Hematopoietic multipotent progenitor cell treated with erythropoietin and hydrocortisone succinate and interleukin-3 and kit ligand, for 17 days (in vitro differentiated cells): ENCODE results near the gene ETFDH.
A peak's percentile ranks its signal among the peaks of the same experiment; 100 is the strongest.
"Not testable (repeated sequence)": the region's sequence is repeated elsewhere in the genome, so short reads cannot be mapped to it uniquely, and the experiment has no call there.

Experiments used
- DNase-seq: peaks from one replicate; pipeline ENCODE4 v3.0.0-alpha.2; 2015; ENCODE audit warnings: low spot score

Gene ETFDH

DNA sequence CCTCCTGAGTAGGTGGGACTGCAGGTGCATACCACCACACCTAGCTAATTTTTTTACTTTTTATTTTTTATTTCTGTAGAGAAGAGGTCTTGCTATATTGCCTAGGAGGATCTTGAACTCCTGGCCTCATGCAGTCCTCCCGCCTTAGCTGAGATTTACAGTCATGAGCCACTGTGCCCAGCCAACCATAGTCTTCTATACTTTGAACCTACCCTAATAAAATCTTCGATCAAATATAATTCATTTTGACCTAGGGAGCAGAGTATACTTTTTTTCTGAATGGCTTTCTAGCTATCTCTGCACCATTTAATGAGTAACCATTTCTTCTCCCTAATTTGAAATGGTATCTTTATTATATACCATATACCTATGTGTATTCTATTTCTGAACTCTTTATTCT is 6.7 kb downstream of the ETFDH start:
- DNase-seq, result no peak

DNA sequence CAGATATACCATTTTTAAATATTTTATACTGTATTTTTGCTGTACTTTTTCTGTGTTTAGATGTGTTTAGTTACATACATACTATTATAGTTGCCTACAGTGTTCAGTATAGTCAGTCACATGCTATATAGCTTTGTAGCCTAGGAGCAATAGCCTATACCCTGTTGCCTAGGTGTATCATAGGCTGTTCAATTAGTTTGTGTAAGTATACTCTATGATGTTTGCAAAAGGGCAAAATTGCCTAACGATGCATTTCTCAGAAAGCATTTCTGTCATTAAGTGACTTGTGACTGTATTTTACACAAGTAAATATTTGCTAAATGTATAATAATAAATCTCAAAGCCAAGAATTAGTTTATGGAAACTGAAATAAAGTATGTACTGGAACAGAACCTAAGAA is 9.5 kb downstream of the ETFDH start:
- no peak for DNase-seq

DNA sequence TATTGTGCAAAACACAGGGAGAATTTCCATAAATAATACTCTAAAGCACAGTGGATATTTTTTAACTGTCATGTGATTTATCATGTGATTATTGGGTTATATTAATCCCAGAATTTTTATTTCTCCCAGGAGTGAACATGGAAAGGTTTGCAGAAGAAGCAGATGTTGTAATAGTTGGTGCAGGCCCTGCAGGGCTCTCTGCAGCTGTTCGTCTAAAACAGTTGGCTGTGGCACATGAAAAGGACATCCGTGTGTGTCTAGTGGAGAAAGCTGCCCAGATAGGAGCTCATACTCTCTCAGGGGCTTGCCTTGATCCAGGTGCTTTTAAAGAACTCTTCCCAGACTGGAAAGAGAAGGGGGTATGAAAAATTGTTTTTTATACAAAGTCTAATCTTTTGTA is 10.0 kb downstream of the ETFDH start:
- no peak for DNase-seq

DNA sequence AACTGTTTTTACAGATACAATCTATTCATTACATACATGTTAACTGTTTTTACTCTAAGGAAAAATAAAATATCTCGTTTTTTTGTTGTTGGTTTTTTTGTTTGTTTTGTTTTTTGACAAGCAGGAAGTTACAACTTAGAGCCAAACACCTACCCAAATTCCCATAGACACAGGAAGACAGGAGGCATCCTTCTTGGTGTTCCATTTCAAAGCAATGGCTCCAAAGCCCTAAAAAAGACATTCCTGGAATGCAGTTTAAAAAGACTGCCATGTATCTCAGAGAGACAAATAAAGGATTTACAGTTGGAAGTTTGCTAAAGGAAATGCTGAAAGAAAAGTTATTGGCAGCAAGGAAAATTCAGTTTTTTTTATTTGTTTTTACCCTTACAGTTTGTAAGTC is 16.7 kb downstream of the ETFDH start:
- DNase-seq, result no peak

DNA sequence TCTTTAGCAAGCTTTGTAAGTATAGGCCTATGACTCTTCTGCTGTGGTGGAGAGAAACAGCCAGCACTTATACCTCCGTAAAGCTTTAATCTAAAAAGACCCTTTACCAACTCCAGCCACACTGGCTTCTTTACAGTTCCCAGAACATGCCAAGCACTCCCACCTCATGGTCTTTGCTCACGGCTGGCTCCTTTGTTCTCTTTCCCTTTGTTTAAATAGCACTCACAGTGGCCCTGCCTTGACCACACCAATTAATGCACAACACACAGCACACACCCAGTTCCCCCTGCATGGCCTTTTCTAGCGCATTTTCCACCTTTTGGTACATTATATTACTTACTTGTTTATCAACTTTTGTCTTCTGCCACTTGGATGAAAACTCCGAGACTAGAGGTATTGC is 32.2 kb downstream of the ETFDH start:
- DNase-seq, result no peak

DNA sequence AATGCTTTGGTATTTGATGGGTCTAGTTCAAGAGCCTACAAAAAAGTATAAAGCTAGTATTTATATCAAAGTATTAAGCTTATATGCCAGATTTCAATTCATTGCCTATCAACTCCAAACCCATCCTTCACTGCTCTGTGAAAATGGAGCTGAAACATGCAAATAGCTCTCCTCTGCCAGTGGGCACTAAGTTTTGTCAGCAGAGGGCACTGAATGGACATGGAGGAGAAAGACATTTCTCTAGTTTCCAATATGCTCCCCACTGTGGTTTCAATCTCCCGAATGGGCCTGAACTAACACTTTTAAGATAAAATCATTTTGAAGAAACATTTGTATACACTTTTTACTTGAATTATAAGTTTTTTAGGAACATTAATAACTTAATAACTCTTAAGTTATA is 38.7 kb downstream of the ETFDH start:
- DNase-seq, result peak; percentile 32

DNA sequence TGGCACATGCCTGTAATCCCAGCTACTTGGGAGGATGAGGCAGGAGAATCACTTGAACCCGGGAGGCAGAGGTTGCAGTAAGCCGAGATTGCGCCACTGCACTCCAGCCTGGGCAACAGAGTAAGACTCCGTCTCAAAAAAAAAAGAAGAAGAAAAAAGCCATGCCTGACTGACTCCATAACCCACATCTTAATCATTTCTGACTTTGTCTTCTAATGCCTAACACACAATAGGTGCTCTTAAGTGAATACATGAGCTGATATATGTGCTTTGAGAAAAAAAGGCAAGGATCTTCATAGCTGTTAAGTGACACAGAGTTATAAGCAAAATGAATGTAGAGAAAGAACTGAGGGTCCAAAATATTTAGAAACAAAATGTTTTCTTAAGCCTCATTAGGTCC is 40.5 kb downstream of the ETFDH start:
- DNase-seq, result not testable (repeated sequence)

DNA sequence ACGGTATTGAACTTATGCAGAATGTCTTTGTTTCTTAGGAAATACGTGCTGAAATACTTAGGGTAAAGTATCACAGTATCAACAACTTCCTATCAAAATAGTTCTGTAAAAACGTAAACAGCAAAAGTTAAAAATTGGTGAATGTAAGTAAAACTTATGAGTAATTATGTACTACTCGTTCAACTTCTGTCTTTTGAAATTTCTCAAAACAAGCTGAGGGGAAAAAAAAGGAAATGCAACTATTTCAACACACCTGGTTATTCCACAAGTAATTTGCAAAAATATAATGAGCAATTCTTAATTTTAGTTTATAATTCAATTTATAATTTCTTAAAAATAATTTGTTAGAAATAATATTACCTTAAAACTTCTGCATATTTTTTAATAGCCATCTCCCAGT is 42.8 kb downstream of the ETFDH start:
- no peak for DNase-seq

DNA sequence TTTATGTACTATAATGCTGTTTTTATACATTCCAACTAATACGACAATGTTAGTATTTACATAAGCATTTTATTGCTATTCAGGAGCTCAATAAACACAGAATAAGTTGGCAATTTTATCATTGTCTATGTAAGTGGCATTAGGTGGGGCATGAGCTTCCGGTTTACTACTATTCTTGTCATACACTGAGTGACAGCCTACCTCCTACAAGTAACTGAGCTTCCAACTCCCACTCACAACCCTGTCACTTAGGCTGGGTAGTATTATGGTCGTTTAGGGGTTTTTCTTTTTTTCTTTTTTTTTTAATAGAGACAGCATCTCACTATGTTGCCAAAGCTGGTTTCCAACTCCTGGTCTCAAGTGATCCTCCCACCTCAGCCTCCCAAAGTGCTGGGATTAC is 43.7 kb downstream of the ETFDH start:
- no peak for DNase-seq

DNA sequence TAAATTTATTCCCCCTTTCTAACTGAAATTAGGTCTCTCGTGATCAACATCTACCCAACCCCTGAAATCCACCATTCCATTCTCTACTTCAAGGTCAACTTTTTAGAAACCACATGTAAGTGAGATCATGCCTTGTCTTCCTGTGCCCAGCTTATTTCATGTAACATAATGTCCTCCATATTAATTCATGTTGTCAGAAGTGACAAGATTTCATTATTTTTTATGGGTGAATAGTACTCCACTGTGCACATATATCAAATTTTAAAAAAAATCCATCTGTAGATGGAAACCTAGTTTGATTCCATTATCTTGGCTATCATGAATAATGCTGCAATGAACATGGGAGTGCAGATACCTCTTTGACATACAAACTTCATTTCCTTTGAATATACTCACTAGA is 49.6 kb downstream of the ETFDH start:
- no peak for DNase-seq

DNA sequence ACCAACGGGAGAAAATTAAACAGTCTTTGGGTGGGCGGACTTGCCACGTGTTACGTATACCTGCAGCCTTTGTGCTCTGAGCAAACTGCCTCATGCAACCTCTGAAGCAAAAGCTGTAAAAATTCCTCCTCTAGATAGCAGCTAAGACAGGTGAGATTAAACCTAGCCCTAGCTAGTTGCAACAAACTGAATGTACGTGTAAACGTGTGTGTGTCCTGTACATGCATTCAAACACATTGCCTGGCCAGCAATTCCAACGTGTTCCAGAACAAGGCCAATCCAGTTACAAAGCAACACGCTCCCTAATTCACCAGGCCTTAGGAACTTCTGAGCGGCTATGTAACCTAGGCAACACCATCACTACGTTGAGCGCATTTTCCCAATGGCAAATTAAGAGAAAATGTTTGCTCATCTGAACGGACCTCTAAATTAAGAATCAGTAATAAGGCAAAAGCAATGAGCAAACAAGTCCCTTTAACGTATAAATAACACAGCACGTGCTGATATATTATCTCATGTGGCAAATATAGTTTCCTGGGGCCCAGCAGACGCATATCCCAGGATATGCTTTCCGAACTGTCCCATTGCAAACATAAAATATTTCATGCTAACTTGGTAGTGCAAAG is 50.3 kb downstream of the ETFDH start:
- DNase-seq, result peak; percentile 53

DNA sequence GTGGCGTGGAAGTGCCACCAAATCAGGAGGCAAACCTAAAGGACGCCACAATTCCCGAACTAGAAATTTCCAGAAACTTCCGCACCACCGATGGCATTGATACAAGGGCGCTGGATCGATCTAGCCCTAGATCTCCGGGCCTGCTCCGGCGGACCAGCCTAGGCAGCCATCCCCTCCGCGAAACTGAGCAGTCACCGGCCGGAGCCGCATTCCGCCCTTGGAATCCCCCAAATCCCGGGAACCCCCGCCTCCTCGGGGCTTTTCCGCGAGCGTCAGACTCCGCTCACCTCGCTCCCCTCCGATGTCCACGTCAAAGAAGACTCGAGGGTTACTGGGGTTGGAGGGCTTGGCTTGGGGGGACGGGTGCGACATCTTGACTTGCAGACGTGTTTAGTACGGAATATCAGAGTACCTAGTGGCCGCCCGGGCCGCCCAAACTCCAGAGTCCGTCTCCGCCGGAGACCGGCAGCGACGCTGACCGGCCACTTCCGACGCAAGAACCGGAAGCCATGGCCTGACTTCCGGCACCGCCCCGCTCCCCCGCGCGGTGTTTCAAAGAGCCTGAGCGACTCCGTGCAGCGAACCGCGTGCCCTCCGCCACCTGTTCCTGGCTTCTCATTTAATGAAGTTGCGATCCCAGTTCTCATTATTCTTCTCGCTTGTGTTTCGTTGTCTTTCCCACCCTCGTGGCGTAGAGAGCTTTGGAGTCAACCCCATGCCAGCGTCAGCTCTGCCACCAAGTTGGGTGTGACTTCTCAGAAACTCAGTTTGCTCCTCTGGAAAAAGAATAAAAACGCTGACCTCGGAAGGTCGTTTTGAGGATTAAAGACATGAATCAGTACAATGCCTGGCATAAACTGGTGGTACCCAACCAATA is 51.1 kb downstream of the ETFDH start, which contains the start of gene PPID:
PPID (minus strand) TSS at position 480 of the 877 bp plus-strand sequence; CDS start at position 372, 108 bp downstream.
- peak; percentile 85 for DNase-seq

DNA sequence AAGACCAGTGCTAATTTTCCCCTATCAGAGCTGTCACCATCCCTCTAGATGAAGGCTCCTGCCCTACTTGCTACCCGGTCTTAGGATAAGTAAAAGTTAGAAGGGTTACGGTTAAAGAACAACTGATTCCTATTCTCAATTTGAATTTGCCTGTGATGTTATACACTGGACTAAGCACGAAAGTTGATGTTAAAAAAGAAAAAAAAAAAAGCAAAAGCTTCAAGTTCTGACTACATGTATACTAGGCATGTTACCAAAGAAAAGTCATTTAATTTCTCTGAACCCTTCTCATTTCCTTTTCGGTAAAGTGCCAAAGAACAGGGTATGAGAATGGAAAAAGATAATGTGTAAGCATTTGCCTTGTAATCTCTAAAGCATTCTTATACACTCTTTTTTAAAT is 52.5 kb downstream of the ETFDH start:
- no peak for DNase-seq

DNA sequence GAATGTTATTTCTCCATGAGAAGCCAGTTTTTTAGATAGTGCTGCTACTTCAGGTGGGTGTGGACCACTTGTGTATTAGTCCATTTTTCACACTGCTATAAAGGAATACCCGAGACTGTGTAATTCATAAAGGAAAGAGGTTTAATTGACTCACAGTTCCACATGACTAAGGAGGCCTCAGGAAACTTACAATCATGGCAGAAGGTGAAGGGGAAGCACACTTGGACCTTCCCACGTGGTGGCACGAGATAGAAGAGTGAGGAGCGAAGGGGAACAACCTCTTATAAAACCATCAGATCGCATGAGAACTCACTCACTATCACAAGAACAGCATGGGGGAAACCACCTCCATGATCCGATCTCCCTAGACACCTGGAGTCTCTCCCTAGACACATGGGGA is 54.5 kb downstream of the ETFDH start:
- DNase-seq, result no peak

DNA sequence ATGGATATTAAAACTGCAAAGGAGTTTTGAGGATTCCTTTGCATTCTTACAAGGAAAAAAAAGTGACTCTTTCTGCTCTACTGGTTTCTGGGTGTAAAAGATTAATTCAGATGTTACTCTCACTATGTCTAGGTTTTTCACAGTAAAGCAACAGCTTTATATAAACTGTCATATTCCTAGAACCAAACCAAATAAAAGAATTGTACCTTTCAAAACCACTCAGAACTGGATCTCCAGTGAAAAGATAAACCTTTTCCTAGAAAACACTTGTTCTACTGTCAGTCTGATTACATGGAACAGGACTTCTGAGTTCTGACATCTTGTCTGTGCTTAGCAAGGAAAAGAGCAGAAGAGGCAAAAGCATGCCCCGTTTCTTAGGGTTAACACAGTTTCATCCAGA is 56.1 kb downstream of the ETFDH start:
- DNase-seq, result no peak

DNA sequence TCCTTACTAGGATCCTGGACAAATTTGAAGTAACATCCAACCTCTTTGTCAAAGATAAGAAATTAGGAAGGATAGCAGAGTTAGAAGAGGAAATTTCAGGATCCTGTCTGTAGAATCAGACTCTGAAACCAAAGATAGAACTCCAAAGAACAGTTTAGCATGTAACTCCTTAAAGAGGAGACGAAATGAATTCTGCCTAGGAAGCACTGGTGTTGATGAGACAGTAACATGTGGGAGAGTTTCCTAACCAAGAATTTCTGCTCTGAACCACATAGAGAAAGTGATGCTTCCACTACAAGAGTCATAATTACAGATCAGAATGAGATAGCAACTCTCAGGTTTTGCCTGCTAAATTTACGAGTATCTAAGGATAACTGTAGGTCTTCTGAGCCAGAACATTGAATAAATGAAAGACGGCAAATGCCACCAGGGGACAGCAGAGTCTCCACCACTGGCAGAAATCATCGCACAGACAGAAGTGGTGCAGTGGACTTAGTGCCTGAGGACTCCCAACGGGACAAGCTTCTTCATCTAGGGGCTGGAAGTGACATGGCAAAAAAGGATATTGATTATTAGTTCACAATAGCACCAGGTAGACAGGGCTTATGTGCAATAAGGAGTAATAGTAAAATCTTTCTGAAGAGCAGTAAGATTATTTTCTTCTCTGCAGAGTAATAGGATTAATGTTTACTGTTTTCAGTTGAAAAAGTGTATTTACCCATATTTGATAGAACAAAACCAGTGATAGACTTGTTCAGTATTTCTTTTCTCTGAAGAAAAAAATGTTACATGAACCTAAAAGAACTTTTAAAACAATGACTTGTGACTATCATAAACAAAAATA is 57.8 kb downstream of the ETFDH start:
- DNase-seq, result peak; percentile 58

DNA sequence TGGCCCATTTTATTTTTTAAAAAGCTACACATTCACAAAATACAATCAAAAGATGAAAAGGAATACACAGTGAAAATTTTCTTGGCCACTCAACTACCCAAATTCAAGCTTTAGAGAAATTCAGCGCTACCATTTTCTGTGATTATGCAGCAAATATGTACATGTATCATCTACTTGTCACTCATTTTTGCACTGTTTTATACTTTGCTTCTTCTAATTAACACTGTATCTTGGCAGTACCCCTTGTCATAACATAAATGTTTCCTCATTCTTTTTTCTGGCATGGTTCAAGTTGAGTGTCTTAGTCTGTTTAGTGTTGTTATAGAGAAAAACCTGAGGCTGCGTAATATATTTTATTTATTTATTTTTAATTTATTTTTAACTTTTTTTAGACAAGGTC is 66.8 kb downstream of the ETFDH start:
- DNase-seq, result no peak

DNA sequence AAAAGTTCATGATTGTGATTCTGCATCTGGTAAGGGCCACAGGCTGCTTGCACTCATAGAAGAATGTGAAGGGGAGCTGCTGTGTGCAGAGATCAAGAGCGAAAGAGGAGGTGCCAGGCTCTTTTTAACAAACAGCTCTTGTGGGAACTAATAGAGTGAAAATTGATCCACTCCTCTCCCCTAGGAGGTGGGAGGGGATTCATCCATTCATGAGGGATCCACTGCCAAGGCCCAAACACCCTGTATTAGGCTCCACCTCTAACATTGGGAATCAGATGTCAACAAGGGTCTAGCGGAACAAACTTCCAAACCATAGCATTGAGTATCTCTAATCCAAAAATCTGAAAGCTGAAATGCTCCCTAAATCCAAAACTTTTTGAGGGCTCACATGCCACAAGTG is 67.5 kb downstream of the ETFDH start:
- DNase-seq, result no peak

DNA sequence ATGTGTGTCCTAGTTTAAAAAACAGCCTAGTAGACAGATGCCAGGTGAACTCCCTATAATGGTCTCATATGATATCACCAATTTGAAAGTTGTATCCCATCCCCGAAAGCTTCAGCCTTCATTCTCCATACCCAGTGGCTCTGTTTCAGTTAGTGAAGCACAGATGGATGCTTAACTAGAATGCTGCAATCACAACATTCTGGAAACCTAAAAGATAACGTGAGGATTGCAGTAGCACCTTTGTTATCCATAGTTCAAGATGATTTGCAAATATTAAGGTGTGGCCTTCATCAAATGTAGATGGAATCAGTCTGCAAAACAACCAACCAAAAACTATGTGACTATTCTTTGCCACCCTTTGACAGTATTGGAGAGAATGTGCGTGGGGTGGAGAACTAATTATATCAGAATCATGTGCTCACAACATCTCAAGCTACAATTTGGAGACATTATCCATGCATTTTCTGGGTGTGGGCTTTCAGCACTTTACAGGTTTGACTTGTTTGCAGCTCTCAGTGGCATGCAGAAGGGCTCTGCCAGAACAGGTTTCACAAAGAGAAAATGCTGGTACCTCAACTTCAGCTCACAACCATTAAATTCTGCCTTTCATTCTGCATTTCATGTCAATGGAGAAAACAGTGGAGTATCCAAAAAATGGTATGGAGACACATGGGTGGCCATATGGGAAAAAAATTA is 69.4 kb downstream of the ETFDH start:
- no peak for DNase-seq

DNA sequence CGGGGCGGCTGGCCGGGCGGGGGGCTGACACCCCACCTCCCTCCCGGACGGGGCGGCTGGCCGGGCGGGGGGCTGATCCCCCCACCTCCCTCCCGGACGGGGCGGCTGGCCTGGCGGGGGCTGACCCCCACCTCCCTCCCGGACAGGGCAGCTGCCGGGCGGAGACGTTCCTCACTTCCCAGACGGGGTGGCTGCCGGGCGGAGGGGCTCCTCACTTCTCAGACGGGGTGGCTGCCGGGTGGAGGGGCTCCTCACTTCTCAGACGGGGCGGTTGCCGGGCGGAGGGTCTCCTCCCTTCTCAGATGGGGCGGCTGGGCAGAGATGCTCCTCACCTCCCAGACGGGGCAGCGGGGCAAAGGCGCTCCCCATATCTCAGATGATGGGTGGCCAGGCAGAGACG is 74.4 kb downstream of the ETFDH start:
- DNase-seq, result not testable (repeated sequence)

DNA sequence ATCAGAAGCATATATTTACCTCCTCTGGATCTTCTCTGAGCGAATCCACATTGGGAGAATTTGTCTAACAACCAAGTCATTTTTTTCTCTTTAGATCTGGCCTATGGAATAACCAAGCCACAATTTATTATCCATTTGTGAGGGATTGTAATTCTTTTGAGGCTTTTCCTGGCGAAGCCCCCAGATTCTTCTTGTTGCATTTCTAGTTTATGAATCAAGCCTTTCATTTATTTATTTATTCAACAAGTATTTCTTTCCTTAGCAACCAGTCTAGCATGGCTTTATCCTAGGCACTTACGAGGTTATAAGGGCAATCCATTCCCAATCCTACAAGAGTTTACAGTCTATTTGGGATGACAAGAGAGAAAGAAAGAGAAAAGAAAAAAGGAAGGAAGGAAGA is 78.3 kb downstream of the ETFDH start:
- DNase-seq, result no peak
